SK-N-MC (cell line): Measurements from ENCODE around the gene LTO1.

ENCODE experiments used
- DNase-seq: peaks from one replicate; pipeline ENCODE4 v3.0.0-alpha.2; 2011; ENCODE audit warnings: low read depth, low spot score
- H3K27ac ChIP-seq: fragments of 200-600 bp; sonication (generic); 2 replicates; pipeline ENCODE4 v1.5.1; 2016; ENCODE audit warnings: mixed run types
- H3K36me3 ChIP-seq: fragments of 200-600 bp; sonication (generic); 2 replicates; pipeline ENCODE4 v1.6.1; 2017; ENCODE audit warnings: antibody characterized with exemption, low read length, mixed read lengths; ENCODE audit not compliant: insufficient read depth
- H3K4me3 ChIP-seq: fragments of 200-600 bp; sonication (generic); 2 replicates; pipeline ENCODE4 v1.5.1; 2016
- H3K9ac ChIP-seq: fragments of 200-600 bp; sonication (generic); 2 replicates; pipeline ENCODE4 v1.8.0; 2017; ENCODE audit warnings: mixed run types, mixed read lengths; ENCODE audit not compliant: insufficient read length
- H3K9me3 ChIP-seq: fragments of 200-600 bp; sonication (generic); 2 replicates; pipeline ENCODE4 v1.6.1; 2017; ENCODE audit warnings: low read depth, mild to moderate bottlenecking, antibody characterized with exemption, low read length, moderate library complexity, mixed read lengths
- EZH2 ChIP-seq: fragments of 200-600 bp; sonication (generic); IDR thresholded peaks from one replicate; pipeline ENCODE4 v1.6.1; 2017; ENCODE audit warnings: antibody characterized with exemption
- FOXP2 ChIP-seq: optimal IDR thresholded peaks from 2 replicates; pipeline ENCODE3; 2011; ENCODE audit warnings: mild to moderate bottlenecking, moderate library complexity; ENCODE audit not compliant: insufficient read depth; ENCODE audit errors: extremely low read length, control extremely low read depth
- POLR2AphosphoS5 ChIP-seq: IDR thresholded peaks from 2 replicates; pipeline ENCODE4 v1.6.1; 2012; ENCODE audit warnings: mild to moderate bottlenecking, low read depth, low read length, borderline replicate concordance

The LTO1 gene

DNA sequence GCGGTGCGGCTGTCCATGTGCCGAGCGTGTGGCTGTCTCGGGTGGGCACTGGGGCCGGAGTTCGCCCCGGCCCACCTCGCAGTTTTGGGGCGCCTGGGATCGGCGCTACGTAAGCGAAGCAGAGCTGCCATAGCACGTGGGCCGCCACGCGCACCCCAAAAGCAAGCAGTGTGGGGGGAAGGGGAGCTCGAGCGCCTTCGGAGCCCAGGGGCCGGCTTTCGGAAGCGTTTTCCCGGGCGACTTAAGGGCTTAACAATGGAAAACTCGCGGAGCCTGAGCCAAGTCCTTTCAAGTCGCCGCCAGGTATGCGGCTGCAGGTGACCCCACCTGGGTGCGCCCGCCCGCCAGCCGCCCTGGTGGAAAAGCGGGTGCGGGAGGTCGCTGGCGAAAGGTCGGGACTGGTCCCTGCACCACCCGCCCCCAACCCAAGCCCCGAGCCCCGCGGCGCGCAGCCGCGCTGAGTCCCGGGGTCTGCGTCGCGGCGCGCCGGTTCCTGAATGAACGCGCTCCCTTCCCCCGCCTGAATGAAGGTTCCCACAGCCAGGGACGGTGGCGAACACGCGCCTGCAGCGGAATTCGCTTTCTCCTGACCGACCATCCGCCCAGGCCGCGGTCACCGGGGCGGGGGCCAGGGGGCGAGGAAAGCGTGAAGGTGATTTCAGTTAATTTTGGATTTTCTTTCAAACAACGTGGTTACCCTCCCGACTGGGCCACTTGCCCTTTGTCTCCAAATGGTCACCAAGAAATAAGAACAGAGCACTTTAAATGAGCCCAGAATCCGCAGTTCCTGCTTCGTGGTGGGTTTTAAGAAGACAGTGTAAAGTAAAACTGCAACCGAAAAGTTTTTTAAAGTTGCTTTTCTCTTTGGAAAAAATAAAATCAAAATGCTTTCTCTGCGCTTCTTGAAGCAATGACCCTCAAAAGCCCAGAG is 36.9 kb downstream of the LTO1 start:
- H3K27ac ChIP-seq = peak overlapping the region; percentile 96
- no peak for DNase-seq

DNA sequence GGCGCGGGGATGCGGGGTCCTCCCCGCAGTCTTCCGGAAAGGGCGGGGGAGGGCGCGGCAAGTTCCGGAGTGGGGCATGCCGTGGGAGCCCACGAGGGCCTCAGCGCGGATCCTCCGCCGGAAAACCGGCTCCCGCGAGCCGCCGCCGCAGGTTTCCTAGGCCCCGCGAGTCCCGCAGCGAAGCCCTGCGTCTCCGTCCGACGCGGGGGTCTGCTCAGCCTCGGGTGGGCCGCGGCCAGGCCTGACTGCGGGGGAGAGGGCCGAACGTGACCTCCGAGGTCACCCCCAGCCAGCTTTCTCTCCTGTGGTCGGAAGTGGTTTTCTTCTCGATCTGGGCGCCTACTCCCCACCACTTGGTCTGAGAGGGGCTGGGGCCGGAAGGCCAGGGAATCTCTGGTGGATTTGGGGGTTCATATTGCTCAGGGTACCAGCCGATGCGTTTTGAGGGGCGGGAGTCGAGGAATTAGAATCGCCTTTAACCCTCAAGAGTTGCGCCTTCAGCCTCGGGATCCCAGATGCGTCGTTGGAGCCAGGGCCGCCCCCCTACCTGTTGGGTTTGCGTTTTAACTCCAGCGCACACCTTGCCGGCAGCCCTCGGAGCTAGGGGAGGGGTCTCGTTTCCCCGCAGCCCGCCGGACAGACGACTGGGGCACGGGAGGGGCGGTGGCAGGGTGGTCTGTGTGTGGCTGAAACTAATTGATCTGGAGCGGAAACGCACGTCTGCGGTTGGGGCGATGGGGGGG is 37.8 kb downstream of the LTO1 start:
- Histone ChIP-seq H3K9me3 (no peaks in the 10 kb centered on the region), H3K9ac (no peak overlapping the region), H3K36me3 (peaks cover 3% of the 10 kb centered on the region; the same call in 1 of the 2 replicates), H3K4me3 (no peak overlapping the region), H3K27ac (no peak overlapping the region)
- TF ChIP-seq FOXP2 = no peak
- TF ChIP-seq POLR2AphosphoS5 = no peak
- TF ChIP-seq EZH2 = no peak
- DNase-seq = no peak

More for the DNA sequence above, 36.9 kb downstream of the LTO1 start:
- Histone ChIP-seq H3K4me3 (peak overlapping the region; percentile 99), H3K9ac (peak overlapping the region; percentile 81), H3K36me3 (peaks cover 10% of the 10 kb centered on the region), H3K9me3 (no peaks in the 10 kb centered on the region)
- TF ChIP-seq POLR2AphosphoS5 (peak; percentile 51), EZH2 (no peak), FOXP2 (no peak)

DNA sequence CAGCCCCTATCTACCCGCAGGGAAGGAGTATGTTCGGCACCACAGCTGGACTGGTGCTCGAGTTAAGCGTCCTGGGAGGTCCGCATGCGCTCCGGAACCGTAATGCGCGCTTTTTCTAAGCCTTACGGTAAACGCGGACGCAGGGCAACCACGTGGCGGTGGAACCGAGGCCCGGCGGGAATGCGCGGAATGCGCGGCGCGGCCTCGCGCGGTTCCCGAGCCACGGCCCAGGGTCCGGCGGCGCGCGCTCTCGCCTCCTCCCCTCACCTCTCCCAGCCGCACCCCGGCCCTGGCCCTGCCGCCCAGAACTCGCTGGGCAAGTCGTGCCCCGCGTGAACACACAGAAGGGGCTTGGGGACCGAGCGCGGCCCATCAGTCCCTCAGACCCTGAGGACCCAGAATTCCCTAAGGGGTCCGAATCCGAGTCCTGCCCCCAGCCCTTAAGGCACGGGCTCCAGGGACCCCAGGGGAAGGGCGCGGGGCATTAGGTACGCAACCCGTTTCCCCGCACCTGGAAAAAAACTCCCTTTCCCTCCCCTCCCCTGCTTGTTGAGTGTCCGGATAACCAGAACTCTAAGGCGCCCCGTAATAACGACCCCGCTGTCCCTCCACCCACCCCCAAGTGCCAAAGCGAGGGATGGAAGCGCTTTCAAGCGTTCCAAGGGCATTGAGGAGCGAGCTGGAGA is 38.5 kb downstream of the LTO1 start:
- Histone ChIP-seq H3K9me3 (no peaks in the 10 kb centered on the region), H3K4me3 (no peak overlapping the region), H3K36me3 (no peaks in the 10 kb centered on the region), H3K27ac (peak overlapping the region; percentile 54), H3K9ac (no peak overlapping the region)
- no peak for DNase-seq
- TF ChIP-seq FOXP2 = no peak
- no peak for TF ChIP-seq POLR2AphosphoS5
- TF ChIP-seq EZH2 = no peak

DNA sequence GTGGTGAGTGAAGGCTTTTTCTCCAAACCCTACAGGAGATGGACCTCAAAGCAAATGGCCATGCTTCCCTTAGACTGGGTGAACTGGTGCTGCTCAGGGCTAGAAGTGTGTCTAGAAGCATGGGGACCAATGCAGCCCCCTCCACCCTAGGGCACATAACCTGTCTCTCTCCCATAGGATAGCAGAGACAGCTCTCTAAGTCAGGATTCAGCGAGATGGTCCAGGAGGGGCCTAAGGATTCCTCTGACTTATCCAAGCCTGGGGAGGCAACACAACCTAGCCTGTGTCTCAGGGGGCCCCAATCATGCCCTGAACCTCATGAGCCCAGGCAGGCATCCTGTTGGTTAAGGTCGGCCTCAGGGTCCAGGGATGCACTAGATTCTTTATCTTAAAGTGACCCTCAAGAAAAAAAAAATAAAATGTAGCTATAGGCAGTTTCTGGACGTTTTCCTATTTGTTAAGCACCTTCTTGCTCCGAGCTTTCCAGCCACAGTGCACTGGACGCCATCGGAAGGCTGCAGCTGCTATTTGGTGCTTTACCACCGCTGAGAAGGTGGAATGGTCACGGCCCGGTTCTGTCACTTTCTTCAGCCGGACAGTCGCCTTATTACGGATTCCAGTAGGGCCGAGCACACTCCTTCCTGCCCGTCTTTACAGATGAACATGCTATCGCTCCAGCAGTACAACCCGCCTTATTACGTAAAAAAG is 39.2 kb downstream of the LTO1 start:
- Histone ChIP-seq H3K9ac (no peak overlapping the region), H3K27ac (peak overlapping the region; percentile 54), H3K9me3 (no peaks in the 10 kb centered on the region), H3K4me3 (no peak overlapping the region), H3K36me3 (no peaks in the 10 kb centered on the region)
- no peak for DNase-seq
- TF ChIP-seq EZH2 = no peak
- no peak for TF ChIP-seq FOXP2
- TF ChIP-seq POLR2AphosphoS5 = no peak

DNA sequence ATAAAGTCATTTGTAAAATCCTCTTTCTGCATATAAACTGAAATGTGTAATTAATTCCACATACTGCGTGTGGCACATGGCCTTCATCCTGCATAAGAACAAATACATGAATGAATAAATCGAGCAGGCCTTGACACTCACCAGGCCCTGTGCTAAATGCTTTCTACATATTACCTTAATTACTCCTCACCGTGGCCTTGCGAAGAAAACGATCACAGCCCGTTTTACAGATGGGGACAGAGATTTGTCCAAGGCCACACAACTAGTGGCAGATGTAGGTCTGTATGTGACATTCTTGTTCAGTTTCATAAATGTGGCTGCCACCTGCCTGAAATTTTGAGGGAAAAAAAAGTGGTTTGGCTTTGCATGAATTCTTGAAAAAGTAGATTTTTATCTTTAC is 40.0 kb downstream of the LTO1 start:
- H3K9me3 ChIP-seq = no peaks in the 10 kb centered on the region

DNA sequence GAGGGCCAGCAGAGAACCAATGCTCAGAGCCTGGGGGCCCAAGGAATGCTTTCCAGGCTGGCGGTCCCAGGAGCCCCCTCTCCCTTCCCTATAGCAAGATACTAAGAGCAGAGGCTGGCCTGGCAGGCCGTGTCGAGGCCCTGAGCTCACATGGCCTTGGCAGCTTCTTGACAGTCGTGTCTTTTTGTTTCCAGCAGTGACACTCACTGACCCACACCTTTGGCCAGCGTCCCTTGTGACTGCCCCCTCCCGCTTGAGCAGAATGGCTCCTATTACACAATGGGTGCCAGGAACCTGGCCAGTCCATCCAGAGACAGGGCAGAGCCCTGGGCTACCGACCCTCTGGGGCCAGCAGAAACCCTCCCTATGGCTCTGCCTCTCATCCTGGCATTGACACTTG is 40.6 kb downstream of the LTO1 start:
- Histone ChIP-seq H3K4me3 (no peak overlapping the region), H3K27ac (peak overlapping the region; percentile 54), H3K9me3 (no peaks in the 10 kb centered on the region), H3K9ac (peak overlapping the region; percentile 9), H3K36me3 (no peaks in the 10 kb centered on the region)
- DNase-seq = no peak
- TF ChIP-seq EZH2 (no peak), FOXP2 (no peak), POLR2AphosphoS5 (no peak)

More for the DNA sequence above, 40.0 kb downstream of the LTO1 start:
- no peak overlapping the region for H3K4me3 ChIP-seq
- DNase-seq = no peak
- H3K27ac ChIP-seq = peak overlapping the region; percentile 54
- TF ChIP-seq POLR2AphosphoS5 (no peak), EZH2 (no peak), FOXP2 (no peak)
- no peaks in the 10 kb centered on the region for H3K36me3 ChIP-seq
- H3K9ac ChIP-seq = peak overlapping the region; percentile 8

DNA sequence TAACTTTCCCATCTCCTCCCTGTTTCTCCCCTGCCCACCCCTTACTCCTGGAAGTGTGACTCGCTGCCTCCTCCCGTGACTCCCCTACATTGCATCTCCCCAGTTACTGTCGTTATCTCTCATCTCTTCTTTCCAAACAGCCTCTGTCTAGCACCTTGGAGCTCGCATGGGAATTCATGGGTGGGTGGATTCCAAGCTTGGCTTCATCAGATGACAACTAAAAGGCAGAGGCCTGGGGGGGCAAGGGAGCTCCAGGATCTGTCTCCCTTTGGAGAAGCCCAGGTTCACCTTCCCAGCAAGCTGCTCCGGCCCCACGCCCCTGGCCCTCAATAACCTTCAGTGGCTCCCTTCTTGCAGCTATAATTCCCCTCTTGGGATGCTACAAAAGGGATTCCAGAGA is 41.1 kb downstream of the LTO1 start:
- Histone ChIP-seq H3K4me3 (no peak overlapping the region), H3K9me3 (no peaks in the 10 kb centered on the region), H3K27ac (peak overlapping the region; percentile 54; the same call in 1 of the 2 replicates), H3K9ac (no peak overlapping the region), H3K36me3 (no peaks in the 10 kb centered on the region)
- no peak for DNase-seq
- TF ChIP-seq POLR2AphosphoS5 (no peak), EZH2 (no peak), FOXP2 (no peak)

DNA sequence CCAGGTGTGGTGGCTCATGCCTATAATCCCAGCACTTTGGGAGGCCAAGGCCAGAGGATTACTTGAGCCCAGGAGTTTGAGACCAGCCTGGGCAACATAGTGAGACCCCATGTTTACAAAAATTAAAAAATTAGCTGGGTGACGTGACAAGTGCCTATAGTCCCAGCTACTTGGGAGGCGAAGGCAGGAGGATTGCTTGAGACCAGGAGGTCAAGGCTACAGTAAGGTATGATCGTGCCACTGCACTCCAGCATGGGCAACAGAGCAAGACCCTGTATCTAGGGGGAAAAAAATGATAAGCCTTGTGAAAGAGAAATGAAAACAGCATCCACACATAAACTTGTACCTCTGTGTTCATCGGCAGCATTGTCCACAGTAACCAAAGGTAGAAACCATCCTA is 42.3 kb downstream of the LTO1 start:
- Histone ChIP-seq H3K9ac (no peak overlapping the region), H3K36me3 (no peaks in the 10 kb centered on the region), H3K9me3 (no peaks in the 10 kb centered on the region), H3K4me3 (no peak overlapping the region), H3K27ac (no peak overlapping the region)
- no peak for TF ChIP-seq POLR2AphosphoS5
- TF ChIP-seq EZH2 = no peak
- TF ChIP-seq FOXP2 = no peak
- no peak for DNase-seq
